ENCODE results near the gene C12orf42.

- no peak for TF ChIP-seq CTCF (conservative IDR thresholded peaks at IDR 0.05)
- TF ChIP-seq EZH2 (IDR thresholded peaks at IDR 0.05; ENCODE audit: low read depth) = no peak
These were observed 39.8 kb downstream of the C12orf42 start for GRCh38 chr12:103456006-103456405.
